HG02759 (cell line): ENCODE measurements around the gene P2RY13.

Experiments used
- ATAC-seq: cut with Tn5 transposase; IDR thresholded peaks from one replicate; pipeline ENCODE4 v1.9.1; 2021; ENCODE audit warnings: mild to moderate bottlenecking, moderate library complexity; ENCODE audit not compliant: unreplicated experiment

P2RY13 gene

DNA sequence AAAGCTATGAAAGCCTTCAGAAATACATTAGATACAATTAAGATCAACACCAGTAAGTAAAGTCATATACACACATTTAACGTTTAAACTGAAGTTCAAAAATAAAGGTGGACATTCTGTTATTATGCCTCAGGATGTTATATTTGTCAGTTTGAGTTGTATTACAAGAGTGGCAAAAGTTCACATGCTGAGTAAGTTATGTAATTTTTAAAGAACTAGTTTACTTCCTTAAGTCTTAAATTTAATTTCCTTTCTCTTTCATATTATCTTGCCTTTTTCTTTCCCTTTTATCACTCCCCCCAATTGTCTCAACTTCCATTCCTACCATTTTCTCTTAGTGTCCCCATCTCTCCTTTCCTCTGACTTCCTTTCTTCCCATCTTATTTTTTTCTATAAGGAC is 7.8 kb downstream of the P2RY13 start:
- ATAC-seq: no peak

DNA sequence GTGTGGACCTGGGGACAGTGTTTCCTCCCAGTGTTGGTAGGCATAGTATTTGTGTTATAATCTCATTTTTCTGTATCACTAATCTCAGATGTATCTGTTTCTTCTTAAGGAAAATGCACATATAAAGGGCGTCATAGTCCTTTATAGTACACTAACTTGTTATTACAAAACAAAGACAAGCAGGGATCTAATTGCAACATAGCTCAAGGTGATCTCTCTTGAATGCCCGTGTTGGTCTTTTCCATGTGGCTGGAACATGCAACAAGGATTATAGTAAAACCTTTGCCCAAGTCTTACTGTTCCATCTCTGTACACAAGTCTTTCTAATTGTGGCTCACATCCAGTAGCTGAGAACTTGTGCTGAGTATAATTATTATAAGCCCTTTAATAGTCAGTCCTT is 9.2 kb downstream of the P2RY13 start:
- no peak for ATAC-seq

DNA sequence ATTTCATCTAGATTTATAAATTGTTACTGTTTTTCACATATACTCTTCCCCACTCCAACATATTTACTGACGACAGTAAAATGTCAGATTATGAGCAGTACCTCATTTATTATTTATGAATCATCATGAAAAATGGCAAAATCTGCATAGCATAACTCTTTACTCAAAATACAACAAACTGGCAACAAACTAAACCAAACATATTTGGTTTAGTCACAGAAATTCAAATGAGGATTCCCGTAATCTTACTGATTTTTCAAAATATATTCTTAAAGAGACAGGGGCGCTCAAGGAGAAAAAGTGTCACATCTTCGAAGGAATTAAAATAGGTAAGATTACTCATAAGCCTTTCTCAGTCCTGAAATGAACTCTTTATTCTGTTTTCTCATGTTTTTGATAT is 9.7 kb downstream of the P2RY13 start:
- no peak for ATAC-seq

DNA sequence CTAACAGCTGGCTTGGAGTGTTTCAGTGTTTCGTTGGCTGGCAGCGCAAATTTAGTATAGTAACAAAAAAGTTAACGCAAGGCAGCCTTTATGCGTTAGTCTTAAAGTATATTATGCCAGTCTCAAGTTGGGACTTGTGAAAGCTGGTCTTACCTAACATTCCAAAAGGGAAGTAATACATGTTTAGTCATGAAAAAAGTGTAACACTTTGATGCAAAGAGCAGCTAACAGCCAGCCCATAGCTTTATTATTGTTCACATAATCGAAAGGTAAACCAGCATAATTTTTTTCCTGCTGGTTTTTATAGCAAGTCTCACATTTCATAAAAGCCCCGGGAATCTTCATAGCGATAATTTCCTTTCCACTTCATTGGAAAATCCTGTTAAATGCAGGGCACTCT is 10.4 kb downstream of the P2RY13 start:
- ATAC-seq: no peak

DNA sequence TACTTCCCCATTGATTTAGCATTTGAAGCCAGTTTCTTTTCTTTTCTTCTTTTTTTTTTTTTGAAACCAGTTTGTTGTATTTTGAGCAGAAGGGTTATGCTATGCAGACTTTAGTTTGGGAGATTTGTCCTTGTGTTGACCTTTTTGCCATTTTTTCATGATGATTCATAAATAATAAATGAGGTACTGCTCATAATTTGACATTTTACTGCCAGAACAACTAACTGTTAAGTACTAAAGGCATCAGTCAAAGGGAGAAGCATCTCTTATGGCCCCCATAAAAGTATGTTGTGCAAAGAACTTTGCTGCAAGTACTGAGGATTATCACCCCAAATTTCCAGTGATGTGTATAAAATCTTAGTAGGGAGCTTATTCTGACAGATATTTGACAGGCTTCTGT is 11.0 kb downstream of the P2RY13 start:
- no peak for ATAC-seq

DNA sequence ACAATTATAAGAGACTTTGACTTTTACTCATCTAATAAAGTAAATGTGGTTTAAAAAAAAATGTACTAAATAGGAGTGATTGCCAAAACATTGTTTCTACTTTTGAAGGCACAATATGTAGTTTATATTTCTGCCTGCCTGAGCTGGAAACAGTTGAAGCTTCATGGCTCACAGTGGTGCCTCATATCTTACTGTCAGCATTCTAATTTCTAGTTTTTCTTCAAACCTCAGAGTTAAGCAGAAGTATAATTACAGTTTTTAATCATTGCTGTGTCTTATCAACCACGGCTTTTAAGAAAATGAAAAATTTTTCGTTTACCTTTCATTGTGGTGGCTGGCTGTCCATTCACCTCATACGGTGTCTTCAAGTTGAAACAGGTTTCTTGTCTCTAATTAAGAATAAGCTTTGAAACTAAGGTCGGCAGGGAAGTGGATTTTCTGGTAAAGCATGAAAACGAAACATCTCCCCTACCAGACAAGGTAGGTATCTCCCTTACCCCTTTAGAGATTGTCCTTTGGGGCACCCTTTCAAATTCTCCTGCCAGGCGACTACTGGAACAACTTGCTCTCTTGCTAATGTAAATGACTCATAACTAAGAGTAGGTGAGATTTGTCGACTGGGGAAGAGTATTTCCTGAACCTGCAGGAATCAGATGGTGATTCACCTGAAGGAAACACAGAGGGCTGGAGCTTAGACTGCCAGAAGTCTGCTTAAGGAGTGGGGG is 12.9 kb downstream of the P2RY13 start, which contains the start of gene GPR87:
Gene GPR87, minus strand, starts transcription at position 554 of the 725 bp plus-strand sequence. CDS start 16,720 bp downstream, outside the sequence.
- no peak for ATAC-seq

DNA sequence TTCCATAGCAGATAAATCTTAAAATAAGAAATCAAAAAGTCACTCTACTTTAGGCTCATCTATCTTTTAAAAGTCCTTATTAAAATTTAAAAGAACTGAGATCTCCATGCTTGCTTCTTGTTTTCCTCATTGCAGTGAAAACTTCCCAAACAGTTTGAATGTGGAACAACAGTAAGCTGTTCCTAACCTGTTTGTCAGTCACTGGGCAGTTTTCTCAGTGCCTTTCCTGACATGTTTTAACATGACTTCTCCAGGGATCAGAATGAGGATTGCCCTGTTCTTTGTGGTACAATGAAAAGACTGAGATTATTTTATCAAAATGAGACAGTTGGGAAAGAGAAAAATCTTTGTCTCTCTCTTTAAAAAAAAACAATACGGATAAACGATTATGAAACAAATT is 13.5 kb downstream of the P2RY13 start:
- ATAC-seq: no peak

DNA sequence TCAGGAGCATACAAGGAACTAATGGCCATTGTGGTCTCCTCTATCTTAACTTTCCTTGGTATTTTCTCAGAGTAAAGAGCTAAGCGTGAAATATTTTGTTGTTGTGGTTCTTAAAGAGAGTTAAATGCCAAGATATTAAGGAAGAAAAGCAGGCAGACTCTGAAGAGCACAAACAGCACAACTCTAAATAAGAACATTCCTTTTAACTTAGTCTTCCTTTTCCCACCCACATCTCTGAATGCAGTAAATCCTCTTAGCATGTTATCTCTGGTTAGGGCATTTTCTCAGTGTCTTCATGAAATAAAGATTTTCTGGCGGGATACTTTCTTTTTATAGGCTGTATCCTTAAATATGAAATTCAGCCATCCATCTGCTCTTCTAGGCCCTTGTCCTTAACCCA is 14.2 kb downstream of the P2RY13 start:
- no peak for ATAC-seq

DNA sequence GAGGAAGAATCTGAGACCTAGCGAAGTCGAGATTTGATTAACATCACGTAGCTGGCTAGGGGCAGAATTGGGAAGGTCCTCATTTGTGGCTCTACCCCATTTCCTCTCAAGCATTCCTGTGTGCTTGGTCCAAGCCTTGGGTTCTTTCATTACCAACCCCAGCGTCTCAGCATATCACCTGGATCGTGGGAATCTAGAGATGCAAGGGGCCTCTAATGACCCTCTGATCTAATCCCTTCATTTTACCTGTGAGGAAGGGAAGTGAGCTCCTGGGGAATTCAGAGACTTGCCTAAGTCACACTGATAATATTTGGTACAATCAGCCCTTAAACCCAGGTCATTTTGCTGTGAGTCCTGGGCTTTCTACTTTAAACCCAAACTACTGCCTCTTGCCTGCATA is 14.8 kb downstream of the P2RY13 start:
- no peak for ATAC-seq

DNA sequence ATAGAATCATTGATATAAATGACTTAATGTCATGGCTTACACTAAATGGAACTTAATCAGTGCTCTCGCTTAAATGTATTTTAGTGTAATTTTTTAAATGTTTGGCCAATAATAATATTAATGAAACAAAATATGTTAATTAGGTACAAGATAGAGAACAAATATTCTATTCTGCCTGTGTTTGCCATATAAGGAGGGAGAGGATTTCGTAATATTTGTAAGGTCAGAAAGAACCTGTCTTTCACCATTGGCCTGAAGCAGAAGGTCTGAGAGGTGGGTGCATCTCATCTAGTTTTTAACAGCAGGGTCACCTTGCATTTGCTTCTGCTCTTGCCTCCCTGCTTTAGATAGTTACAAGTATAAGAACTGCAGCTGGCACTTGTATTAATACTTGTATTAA is 15.2 kb downstream of the P2RY13 start:
- ATAC-seq: no peak

DNA sequence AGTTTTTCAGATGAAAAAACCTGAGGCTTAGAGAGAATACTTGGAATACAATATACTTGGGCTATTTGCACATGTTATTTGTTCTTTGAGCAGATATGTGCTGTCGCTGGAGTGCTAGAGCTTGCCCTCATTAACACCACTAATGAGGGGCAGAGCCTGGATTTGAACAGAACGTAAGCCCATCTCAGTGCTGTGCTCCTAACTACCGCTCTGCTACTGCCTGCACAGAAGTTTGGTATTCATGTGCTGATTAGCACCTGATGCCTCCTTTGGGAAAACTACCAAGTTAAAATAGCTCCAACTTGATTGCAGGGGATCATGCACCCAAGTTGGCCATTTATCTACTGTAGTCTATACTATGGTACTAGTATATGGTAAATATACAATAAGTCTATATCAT is 16.4 kb downstream of the P2RY13 start:
- ATAC-seq: no peak

DNA sequence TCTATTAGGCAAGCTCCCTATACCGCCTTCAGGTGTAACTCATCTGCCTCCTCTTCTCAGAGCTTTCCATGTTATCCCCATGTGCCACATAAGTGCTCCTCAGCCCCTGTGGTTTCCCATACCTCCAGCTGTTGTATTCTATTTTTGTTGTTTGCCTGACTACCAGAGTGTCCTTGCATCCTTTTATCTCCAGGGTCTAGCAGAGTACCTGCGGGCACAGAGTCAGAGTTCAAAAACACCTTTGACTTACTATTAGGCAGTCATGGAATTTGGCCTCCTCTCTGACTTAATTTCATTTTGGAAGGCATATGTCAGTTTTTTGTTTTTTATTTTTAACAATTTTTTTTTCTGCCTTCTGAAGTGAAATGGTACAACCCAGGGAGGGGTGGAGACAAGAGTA is 19.8 kb downstream of the P2RY13 start:
- ATAC-seq: no peak

DNA sequence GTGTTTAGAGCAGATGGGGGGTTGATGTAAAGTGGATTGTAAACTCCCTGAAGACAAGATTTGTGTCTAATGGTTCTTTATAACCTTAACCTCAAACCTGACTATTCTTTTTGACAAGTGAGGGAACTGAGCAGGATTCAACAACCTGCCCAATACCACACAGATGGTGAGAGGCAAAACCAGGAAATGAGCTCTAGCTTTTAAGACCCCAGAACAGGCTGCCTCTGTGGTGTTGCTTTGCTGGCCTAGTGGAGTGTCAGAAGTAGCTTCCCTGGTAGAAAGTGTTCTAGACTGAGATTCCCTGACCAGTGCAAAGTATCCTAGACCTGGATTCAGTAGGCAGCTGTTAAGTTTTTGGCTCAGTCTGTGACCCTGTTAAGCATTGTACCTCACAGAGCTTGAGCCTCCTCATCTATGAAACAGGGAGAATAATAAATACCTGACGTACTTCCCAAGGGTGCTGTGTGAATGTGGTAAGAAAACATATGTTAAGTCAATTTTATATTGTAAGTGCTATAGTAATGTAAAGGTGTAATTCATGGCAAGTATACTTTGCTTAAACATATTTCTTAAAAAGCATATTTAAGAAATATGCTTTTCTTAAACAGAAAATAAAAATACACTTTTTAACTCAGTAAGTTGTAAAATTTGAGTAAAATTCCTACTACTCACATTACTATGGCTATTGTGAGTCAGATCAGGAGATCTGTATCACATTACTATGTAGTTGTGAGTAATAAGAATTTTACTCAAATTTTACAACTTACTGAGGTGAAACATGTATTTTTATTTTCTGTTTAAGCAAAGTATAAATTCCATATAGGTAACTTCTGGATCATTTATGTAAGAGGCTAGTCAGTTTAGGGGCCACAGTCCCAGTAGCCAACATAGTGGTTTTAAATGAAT is 21.5 kb downstream of the P2RY13 start:
- no peak for ATAC-seq

DNA sequence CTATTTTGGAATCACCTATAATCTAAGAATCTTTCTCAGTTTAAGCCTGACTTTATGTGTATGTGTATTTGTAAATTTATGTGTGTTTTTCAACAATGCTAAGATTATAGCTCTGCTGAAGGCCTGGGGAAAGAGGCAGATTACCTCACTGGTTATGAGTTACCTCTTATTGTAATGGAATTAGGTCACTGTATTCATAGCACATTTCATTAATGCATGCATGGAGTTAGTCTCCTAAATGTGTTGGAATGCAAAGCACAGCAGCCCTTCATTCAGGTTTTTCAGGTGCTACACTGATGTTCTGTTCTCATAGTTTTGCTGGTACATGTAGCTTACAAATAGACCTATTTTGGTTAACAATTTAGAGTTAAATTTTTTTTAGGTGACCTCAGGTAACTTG is 22.2 kb downstream of the P2RY13 start:
- ATAC-seq: no peak

DNA sequence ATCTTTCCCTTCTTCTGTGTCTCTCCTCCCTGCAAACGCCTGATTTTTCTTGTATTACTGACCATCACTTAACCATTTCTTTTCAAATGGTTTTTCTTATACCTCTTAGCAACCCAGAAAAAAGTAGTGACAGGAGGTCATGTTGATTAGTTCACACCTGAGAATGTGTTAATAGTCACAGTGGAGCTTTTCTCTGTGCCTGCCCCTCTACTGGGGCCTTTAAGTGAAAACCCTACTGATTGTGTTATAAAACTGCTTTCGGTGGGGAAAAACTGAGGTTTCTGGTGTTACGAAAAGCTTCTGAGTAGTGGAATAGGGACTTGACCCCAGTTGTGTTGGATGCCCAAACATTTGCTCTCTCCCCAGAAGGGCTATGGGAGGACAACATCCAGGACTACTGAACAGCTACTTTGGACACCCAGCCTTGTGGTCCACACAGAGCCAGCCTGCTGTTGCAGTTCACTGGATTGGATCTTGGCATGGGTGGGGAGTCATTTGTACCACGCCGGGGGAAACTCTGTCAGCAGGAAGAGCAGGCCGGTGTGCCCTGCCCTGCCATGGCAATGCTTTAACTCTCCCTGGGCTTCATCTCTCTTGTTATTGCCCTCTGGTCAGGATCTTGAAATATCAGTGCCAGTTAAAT is 23.1 kb downstream of the P2RY13 start:
- no peak for ATAC-seq

DNA sequence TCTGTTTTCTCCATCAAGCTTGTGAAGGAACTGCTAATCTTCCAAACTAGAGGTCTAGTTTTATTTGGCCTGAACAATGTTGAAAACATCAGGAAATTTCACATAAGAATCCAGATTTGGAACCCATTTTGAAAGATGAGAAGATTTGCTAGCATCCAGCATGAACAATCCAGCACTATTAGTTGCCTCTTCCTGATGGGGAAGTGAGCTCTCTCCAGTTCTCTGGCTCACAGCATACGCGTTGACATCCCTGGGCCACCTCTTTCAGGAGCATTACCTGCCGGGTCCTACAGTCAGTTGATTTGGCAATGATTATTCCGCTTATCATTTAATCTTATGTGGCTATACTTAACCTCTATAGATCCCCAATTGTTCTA is 23.6 kb downstream of the P2RY13 start:
- ATAC-seq: no peak

DNA sequence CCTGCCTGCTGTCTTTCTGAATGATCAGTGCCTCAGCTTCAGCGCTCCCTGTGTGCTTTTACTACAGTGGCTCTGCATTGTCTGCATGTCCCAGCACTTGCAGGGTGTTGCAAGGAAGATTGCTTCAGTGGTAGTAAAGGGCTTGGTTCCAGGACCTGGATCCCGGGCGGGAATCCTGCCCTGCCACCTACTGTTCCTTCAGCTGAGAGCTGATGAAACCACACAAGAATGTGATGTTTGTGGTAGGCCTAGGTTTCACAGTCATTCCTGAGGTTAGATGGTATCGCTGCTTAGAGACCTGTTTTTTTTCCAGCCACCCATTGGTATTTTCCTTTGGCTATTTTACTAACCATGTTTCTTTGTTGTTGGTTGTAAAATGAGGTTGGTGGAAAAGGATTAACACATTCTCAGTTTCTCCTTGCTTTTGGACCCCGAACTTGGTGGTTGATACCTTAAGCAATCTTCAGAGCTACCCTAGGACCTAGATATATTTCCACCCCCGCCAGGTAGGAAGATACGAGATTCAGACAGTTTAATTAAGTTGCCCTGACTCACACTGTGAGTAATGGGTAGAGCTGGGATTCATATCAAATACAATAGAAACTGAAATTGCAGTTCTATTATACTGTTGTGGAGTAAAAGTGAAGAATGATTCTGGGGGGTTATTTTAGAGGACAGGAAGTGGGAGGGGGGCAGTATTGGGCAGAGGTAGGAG is 24.1 kb downstream of the P2RY13 start:
- ATAC-seq: no peak

DNA sequence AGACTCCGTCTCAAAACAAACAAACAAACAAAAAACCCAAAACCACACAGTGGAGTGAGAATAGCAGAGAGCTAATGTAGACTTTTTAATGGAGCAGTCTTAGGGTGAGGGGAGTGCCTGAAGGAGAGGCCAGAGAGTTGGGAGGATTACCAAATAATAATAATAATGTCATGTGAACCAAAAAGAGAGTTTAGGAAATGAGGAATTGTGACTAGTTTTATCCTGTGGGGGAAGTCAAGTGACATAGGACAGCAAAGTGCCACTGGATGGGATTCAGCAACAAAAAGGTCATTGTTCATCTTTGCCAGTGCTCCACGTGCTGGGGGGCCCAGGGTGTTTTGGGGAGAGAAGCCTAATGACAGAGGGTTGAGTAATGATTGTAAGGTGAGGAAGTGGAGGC is 25.6 kb downstream of the P2RY13 start:
- ATAC-seq: no peak

DNA sequence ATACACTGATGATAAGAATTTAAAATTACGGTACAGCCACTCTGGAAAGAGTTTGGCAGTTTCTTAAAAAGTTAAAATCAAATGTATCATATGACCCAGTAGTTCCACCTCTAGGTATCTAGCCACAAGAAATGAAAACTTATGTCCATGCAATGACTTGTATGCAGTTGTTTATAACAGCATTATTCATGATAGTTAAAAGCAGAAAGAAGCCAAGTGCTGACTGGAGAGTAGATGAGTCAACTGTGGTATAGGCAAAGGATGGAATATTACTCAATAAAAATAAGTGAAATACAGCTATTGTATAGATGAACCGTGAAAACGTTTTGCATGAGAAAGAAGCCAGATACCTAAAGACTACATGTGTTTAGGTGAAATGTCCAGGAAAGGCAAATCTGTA is 27.6 kb downstream of the P2RY13 start:
- no peak for ATAC-seq

DNA sequence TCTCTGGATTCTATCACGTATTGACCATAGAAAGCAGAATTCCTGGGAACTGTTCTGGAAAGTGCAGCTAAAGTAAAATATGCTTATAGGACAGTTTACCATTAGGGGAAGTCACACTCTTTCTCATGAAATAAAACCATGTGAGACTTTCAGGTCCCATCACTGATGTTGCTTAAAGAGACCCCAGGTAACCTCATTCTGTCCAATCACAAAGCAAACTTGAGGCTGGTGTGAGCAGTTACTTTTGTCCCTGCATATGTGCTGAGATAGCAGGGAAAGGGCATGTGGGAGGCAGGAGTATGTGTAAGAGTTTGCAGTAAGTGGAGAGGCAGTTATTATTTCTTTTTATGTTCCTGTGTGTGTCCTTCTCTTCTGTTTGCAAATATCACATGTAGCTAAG is 28.8 kb downstream of the P2RY13 start:
- no peak for ATAC-seq

DNA sequence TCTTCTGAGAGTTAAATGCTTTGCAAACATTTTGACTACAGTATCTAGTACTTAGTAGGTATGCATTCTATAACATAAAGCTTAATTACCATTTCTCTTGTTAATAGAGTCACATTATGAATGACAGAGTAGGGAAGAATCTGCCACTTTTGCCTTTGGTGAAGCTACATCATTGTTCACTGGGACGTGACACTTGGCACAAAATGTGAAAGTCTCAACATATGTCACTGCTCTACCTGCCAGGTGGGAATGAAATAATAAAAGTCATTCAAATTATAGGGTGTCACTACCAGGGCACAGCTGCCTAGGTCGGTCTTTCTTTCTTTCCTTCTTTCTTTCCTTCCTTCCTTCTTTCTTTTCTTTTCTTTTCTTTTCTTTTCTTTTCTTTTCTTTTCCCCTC is 30.3 kb downstream of the P2RY13 start:
- ATAC-seq: no peak
